ENCODE measurements around the gene WDR70. TPM values are rescaled to one million over a fixed set of nuclear protein-coding genes. Genes with fewer than 3 reads are reported as not detected.

WDR70 gene
- total RNA-seq, 2 experiments from 2014 or later = 24.5 to 34.6 TPM

DNA sequence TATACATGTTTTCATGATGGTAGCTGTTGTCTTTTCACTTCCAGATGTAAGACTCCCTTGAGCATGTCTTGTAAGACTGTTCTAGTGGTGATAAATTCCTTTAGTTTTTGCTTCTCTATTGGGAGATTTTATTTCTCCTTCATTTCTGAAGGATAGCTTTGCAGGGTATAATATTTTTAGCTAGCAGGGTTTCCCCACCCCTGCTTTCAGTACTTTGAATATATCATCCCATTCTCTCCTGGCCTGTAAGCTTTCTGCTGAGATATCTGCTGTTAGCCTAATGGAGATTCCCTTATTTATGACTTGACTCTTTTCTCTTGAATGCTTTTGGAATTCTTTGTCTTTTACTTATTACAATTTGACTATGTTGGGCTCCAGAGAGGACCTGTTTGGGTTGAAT lies 249.8 kb downstream of the WDR70 start:
- H3K9me3 ChIP-seq (ENCODE audit: control insufficient read depth in 1 of 2, insufficient read depth in 1 of 2, low read length in 2 of 2) = peaks cover 0 to 28% of the 10 kb centered on the region in 2 experiments
- ATAC-seq (ENCODE audit: poor library complexity) (no peak), DNase-seq (no peak)
- Mint-ChIP-seq H3K27me3 (no peaks in the 10 kb centered on the region), H3K9me3 (peaks cover 24% of the 10 kb centered on the region), H3K27ac (no peak overlapping the region), H3K36me3 (ENCODE audit: low read depth) (peaks cover 93% of the 10 kb centered on the region), H3K4me1 (ENCODE audit: low read depth) (no peaks in the 10 kb centered on the region), H3K4me3 (no peak overlapping the region)
- TF ChIP-seq, protein P1, sequence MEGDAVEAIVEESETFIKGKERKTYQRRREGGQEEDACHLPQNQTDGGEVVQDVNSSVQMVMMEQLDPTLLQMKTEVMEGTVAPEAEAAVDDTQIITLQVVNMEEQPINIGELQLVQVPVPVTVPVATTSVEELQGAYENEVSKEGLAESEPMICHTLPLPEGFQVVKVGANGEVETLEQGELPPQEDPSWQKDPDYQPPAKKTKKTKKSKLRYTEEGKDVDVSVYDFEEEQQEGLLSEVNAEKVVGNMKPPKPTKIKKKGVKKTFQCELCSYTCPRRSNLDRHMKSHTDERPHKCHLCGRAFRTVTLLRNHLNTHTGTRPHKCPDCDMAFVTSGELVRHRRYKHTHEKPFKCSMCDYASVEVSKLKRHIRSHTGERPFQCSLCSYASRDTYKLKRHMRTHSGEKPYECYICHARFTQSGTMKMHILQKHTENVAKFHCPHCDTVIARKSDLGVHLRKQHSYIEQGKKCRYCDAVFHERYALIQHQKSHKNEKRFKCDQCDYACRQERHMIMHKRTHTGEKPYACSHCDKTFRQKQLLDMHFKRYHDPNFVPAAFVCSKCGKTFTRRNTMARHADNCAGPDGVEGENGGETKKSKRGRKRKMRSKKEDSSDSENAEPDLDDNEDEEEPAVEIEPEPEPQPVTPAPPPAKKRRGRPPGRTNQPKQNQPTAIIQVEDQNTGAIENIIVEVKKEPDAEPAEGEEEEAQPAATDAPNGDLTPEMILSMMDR (IDR thresholded peaks at IDR 0.05) = no peak
- H3K36me3 ChIP-seq (ENCODE audit: insufficient read depth, low read length) = peaks cover 2% of the 10 kb centered on the region
- H3K27me3 ChIP-seq (ENCODE audit: control insufficient read depth in 1 of 2, insufficient read depth in 2 of 2, low read length in 2 of 2) = no peaks in the 10 kb centered on the region
- no peaks in the 10 kb centered on the region for H3K4me1 ChIP-seq (ENCODE audit: insufficient read depth, low read length)
- intact Hi-C loops (cut with DNase I, micrococcal nuclease) = no loop called here
- ChIA-PET POLR2A (no interaction called here), CTCF (no interaction called here)
- H3K27ac ChIP-seq (ENCODE audit: low read depth in 1 of 2, low read length in 2 of 2) = no peak overlapping the region
- no peak overlapping the region for H3K4me3 ChIP-seq (ENCODE audit: low read length)

GRCh38 chr5:37631939-37632338 lies 252.8 kb downstream of the WDR70 start:
- TF ChIP-seq, protein P1 (IDR thresholded peaks at IDR 0.05) = no peak
- ATAC-seq (ENCODE audit: poor library complexity) = no peak
- no peak overlapping the region for H3K27ac Mint-ChIP-seq
- ChIA-PET POLR2A (no interaction called here), CTCF (no interaction called here)
- H3K9me3 Mint-ChIP-seq = peaks cover 25% of the 10 kb centered on the region
- Histone ChIP-seq H3K4me1 (ENCODE audit: insufficient read depth, low read length) (no peaks in the 10 kb centered on the region), H3K4me3 (ENCODE audit: low read length) (no peak overlapping the region), H3K9me3 (ENCODE audit: control insufficient read depth in 1 of 2, insufficient read depth in 1 of 2, low read length in 2 of 2) (peaks cover 0 to 22% of the 10 kb centered on the region in 2 experiments), H3K27me3 (ENCODE audit: control insufficient read depth in 1 of 2, insufficient read depth in 2 of 2, low read length in 2 of 2) (no peaks in the 10 kb centered on the region), H3K27ac (ENCODE audit: low read depth in 1 of 2, low read length in 2 of 2) (no peak overlapping the region), H3K36me3 (ENCODE audit: insufficient read depth, low read length) (peaks cover 2% of the 10 kb centered on the region)
- H3K4me1 Mint-ChIP-seq (ENCODE audit: low read depth) = no peaks in the 10 kb centered on the region
- H3K36me3 Mint-ChIP-seq (ENCODE audit: low read depth) = peaks cover 89% of the 10 kb centered on the region
- intact Hi-C loops (cut with DNase I, micrococcal nuclease) = no loop called here
- no peak overlapping the region for H3K4me3 Mint-ChIP-seq
- no peaks in the 10 kb centered on the region for H3K27me3 Mint-ChIP-seq
- DNase-seq = no peak

DNA sequence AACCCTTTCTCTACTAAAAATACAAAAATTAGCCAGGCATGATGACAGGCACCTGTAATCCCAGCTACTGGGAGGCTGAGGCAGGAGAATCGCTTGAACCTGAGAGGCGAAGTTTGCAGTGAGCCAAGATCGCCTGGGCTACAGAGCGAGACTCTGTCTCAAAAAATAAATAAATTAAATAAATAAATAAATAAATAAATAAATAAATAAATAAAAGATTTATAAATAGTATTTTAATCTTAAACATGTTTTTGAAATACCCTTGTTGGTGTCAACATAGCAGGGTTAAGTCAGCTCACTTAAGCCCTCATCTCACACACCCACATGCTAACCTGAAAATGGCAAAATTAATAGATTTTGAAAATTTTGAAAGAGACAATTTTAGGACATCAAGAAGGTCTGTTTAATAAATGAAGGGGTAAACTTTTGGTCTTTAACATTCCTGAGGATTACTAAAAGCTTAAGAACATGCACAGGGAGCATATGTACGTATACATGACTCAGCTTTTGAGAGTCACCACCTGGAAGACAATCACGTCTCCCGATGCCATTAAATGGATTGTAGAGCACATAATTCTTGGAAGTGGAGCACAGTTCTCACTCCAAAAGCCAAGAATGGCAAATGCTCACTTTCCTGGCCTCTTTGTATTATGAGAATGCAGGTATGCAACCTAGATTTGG lies 258.2 kb downstream of the WDR70 start:
- no peaks in the 10 kb centered on the region for H3K27me3 ChIP-seq (ENCODE audit: control insufficient read depth in 1 of 2, insufficient read depth in 2 of 2, low read length in 2 of 2)
- H3K9me3 ChIP-seq (ENCODE audit: control insufficient read depth in 1 of 2, insufficient read depth in 1 of 2, low read length in 2 of 2) = no peaks in the 10 kb centered on the region
- ChIA-PET POLR2A (no interaction called here), CTCF (interaction anchor here (0.7 kb wide), 1 partner anchor 27 kb away, joined by 4 read pairs; no protein-coding TSS in a partner anchor)
- no peak overlapping the region for H3K27ac ChIP-seq (ENCODE audit: low read depth in 1 of 2, low read length in 2 of 2)
- Mint-ChIP-seq H3K9me3 (peaks cover 6% of the 10 kb centered on the region), H3K36me3 (ENCODE audit: low read depth) (peaks cover 62% of the 10 kb centered on the region), H3K4me3 (no peak overlapping the region), H3K27me3 (no peaks in the 10 kb centered on the region), H3K27ac (no peak overlapping the region), H3K4me1 (ENCODE audit: low read depth) (no peaks in the 10 kb centered on the region)
- ATAC-seq (ENCODE audit: poor library complexity) = no peak
- H3K4me3 ChIP-seq (ENCODE audit: low read length) = no peak overlapping the region
- no peak for DNase-seq
- no peaks in the 10 kb centered on the region for H3K4me1 ChIP-seq (ENCODE audit: insufficient read depth, low read length)
- no peaks in the 10 kb centered on the region for H3K36me3 ChIP-seq (ENCODE audit: insufficient read depth, low read length)
- TF ChIP-seq, protein P1 (IDR thresholded peaks at IDR 0.05) = no peak
- intact Hi-C loops (cut with DNase I, micrococcal nuclease) = no loop called here
